Suppressor macrophage (primary cell): ENCODE measurements around the gene KCNK3.
"Not testable (repeated sequence)": the region's sequence is repeated elsewhere in the genome, so short reads cannot be mapped to it uniquely, and the experiment has no call there.

Source experiments
- DNase-seq, 4 experiments: peaks; one replicate each; pipeline ENCODE4 v3.0.0-alpha.2; 2020 to 2022

Gene KCNK3

DNA sequence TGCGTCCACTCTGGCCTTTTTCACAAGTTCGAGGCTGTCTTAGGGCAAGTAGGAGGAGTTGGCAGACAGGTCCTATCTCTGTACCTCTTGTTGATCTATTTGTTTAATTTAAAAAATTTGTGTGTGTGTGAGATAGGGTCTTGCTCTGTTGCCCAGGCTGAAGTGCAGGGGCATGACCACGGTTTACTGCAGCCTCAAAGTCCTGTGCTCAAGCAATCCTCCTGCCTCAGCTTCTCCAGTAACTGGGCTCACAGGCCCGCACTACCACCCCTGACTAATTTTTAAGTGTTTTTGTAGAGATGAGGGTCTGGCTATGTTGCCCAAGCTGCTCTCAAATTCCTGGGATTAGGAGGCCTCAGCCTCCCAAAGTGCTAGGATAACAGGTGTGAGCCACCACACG, 67.3 kb downstream of the KCNK3 start:
- no peak for DNase-seq

DNA sequence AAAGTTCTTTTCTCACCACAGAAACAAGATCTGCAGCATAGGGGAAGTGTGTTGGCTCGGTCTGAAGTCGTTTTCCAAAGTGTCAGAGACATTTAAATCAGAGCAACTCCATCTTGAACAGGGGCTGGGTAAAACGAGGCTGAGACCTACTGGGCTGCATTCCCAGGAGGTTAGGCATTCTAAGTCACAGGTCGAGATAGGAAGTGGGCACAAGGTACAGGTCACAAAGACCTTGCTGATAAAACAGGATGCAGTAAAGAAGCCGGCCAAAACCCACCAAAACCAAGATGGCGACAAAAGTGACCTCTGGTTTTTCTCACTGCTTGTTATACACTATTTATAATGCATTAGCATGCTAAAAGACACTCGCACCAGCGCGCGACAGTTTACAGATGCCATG, 68.5 kb downstream of the KCNK3 start:
- DNase-seq = not testable (repeated sequence)

DNA sequence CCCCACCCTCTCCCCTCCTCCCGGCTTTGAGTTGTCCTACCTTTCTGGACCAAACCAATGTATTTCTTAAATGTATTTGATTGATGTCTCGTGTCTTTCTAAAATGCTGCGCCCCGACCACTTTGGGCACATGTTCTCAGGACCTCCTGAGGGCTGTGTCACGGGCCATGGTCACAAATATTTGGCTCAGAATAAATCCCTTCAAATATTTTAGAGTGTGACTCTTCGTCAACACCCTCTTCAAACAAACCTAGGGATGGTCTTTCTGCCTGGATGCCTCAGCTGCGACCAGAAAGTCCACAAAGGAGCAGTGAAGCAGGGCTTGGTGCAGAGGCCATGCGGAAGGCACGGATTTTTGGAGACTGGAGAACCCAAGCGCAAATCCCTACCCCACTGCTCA, 70.5 kb downstream of the KCNK3 start:
- DNase-seq = no peak

DNA sequence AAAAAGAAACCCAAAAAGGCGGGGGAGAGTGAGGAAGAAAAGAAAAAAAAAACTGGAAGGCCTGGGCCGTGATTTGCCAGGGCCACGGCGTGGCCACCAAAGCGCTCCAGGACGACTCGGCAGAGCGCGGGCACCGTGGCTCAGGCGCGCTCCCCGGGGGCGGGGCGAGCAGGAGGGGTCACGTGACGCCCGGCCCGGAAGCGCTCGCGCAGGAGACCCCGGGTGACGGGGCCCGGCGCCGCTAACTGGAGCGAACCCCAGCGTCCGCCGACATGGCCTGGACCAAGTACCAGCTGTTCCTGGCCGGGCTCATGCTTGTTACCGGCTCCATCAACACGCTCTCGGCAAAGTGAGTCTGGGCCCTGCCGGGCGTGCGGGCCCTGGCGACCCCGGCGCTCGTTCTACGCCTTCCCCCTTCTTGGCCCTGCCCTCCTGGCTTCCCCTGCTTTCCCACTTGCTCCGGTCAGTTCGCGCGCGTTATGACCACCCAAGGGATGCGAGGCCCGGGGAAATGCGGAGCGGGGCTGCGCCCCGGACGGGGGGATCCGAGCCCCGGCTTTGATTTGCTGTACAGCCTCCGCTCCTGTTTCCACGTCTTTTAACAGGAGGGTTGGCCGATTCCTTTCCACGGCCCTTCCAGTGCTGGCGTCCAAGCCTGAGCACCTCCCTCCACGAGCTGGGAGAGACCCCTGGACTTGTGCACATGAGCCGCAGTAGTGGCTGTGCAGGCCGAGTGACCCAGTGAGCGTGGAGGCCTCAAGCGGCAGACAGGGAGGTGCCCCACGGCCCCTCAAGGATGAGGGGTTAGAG, 71.8 kb downstream of the KCNK3 start, which contains the start of gene SLC35F6:
Gene SLC35F6 (plus strand): TSS at position 207 of the 810 bp plus-strand sequence. CDS start 66 bp downstream, at position 273.
- DNase-seq = peak; percentile 91 to 97 (median 94)

DNA sequence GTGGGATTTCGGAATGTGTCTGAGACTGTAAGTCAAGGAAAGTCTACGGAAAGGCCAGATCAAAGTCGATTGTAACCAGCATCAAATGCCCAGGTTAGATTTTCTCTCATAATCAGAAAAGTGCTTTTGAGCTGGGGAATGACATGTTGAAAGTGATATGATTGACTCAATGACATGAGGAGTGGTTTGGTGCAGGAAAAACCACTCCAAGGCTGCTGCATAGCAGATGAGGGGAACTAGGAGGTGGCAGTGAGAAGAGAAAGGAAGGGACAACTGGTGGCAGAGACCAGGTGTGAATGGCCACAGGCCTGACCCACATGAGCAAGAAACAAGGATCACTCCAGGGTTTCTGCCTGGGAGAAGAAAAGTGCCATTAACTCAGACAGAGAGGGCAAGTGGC, 72.4 kb downstream of the KCNK3 start:
- peak in 2 of 4 experiments; percentile 18 to 27 for DNase-seq

DNA sequence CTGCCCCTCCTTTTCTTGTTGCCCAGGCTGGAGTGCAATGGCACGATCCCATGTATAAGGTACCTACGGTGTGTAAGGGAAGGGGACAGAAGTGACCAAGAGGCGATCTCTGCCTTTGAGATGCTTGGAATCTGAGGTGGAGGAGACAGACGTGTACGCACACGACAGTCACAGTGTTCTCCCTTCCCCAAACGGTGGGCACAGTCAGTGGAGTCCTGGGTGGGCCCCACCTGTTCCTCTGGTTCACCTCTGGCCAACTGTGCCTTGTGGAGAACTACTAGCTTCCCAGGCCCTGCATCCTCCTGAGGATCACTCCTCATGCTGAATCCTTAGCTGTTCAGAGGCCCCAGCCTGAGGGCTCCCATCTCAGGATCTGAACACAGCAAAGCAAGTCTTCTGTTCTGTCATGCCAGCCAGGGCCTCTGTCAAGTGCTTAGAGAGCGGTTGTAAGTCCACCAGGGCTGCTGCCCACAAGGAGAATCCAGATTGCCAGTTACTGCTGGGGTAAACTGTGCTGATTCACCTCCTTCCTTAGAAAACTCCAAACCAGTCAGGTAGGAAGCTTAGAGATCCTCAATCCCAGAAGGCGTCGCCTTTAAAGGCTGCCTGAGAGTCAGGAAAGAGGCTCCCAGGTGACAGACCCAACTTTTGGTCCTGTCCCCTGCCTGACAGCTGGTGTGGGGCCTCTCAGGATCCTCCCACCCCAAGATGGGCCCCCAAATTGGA, 73.1 kb downstream of the KCNK3 start:
- DNase-seq = no peak

DNA sequence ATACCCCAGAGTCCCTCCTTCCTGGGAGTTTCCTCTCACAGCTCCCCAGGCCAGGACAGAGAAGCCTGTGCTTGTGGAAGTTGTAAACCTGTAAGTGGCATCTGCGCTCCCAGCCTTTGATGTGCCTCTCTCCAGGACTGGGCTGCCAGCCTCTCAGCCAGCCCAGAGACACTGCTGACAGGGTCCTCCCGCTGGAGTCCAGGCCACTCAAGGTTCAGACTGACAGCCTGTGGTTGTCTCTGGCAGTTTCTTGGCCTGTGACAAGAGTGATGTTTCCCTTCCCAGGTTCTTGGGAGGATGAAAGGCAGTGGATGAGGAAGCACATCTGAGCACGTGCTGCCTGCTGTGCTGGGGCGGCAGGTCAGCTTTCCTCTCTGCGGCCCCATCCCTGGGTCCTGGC, 74.6 kb downstream of the KCNK3 start:
- peak in 2 of 4 experiments; percentile 29 to 49 for DNase-seq

DNA sequence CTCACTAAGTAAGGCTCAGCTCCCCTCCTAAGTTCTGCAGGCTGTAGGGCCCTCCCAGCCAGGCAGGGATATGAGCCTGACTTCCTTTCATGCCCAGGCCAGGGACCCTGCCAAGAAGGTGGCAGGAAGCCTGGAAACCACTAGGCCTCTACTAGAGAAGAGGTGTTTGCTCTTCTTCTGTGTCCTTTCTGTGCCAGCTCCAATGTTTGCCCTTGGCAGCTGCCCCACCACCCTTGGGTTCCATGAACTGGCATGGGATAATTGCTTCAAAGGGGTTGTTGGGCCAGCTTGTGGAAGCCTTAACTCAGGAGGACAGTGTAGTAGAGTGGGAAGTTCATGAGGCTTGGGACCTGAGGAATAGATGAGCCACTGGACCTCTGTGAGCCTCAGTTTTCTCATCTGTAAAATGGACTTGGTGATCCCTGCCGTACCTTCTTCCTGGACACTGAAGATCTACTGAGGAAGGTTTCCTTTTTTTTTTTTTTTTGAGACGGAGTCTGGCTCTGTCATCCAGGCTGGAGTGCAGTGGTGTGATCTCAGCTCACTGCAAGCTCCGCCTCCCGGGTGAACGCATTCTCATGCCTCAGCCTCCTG, 75.5 kb downstream of the KCNK3 start:
- DNase-seq = peak in 2 of 4 experiments; percentile 25

DNA sequence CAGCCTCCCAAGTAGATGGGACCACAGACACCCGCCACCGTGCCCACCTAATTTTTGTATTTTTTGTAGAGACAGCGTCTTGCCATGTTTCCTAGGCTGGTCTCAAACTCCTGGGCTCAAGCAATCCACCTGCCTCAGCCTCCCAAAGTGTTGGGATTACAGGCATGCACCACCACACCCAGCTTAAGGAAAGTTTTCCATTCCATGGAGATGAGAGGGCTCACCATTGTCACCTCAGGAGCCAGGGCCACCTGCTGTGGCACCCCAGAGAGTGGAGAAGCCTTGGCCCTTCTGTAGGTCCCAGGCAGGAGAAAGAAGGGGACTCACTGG, 76.2 kb downstream of the KCNK3 start:
- no peak for DNase-seq

DNA sequence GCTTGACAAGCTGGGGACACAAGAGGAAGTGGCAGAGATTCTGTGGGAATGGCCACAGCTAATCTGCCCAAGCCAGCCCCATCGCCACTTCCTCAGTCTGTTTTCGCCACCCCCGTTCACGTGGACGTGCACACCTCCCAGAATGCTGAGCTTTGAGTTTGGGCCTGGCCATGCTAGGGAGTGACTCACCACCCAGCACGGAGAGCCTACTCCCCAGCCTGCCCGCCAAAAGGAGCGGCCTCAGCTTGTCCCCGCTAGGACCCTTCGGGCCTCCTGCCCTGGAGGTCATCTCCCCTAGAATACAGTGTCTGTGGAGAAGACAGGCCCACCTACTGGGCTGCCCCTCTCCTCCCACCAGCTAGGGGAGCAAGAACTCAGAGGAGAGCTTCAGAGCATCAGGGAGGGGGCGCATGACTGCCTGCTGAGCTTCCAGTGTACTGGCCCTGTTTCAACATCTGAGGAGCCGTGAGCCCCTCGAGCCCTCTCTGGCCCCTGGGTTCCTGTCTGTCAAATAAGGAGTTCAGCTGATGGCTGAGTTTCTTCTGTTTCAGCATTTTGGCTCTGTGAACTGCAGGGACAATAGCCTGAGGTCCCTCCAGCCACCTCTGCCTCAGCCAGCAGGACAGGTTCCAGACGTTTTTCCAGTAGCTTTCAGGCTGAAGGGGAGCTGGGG, 76.7 kb downstream of the KCNK3 start:
- peak; percentile 96 to 98 (median 97) for DNase-seq

DNA sequence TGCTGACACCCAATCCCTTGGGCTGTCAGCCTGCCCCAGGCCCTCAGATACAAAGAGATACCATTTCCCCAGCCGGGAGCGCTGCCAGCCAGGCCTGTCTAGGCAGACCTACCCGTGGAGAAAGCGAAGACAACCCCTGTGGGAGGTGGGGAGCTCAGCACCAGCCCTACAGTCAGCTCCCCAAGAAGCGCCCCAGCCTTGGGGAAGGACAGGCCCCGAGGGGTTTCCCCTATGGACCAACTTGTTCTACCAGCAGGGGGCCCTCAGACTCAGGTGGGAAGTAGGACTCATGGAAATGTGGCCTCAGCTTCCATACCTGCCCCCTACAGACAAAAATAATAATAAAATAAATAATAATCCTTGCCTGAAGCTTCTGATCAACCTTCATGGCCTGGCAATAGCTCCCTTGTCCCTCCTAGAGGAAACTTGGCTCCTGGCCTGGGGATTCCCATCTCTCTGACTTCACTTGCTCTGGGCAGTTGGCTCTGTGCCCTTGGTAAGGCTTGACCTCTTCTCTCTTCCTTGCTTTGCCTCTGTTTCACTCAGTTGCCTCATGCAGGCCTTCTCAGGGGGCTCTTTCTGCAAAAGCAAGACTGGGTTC, 78.6 kb downstream of the KCNK3 start:
- DNase-seq = peak; percentile 47 to 77 (median 73)

DNA sequence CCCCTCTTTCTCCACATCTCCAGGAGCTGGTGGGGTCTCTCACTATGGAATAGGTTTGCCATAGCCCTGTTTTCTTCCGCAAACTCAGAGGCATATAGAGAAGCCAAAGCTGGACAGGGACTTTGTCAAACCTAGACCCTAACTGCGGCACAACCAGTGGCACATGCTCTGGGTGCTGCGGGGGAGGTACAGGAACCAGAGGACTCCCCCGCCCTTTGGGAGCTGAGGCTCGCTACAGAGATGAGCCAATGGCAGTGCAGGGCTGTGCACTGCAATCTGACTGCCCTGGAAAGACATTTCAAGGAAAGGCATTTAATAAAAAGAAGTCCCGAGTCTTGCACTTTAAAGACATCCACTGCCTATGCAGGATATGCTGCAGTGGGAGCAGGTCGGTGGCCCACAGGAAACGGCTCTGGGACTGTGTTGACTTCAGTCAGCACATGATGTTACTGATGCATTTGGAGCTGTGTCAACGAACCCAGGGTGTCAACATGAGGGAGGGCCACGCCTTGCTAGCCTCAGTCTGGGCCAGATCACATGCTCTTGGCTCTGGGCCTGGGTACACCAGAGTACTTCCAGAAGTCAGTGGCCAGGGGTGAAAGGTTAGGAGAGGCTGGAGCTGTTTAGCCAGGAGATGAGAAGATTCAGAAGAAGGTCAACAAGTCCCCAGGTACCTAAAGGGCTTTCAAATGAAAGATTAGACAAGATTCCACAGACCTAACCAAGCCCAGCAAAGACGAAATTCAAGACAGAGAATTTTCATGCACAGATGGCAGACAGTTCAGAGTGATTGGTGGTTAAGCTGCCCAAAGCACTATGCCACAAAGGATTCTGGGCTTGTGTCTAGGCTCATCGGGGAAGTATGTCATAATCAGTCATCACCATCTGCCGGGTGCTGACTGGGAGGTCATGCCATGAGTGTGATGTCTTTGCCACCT, 79.8 kb downstream of the KCNK3 start:
- DNase-seq = peak; percentile 88 to 94 (median 88)

DNA sequence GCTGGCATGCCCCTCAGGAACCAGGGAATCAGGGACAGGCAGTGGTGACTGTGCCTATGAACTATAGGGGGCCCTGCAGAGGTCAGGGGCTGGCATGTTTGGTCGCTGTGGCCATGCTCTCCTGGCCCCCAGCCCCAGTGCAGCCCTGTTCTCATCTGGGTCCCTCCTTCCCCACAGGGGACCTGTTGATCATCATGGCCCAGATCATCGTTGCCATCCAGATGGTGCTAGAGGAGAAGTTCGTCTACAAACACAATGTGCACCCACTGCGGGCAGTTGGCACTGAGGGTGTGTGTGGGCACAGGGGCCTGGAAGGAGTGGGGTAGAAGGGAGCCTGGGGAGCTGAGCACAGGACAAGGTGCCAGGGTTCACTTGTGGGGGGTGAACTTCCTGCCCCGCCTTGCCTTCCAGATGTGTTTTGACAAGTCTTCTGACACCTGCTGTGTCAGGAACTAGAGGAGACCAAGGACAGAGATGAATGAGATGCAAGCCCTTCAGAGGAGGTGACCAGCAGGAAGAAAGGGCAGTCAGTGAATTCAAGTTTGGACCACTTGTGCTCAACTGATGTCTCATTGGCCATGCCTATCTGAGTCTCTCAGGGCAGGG, 83.8 kb downstream of the KCNK3 start:
- DNase-seq = no peak

DNA sequence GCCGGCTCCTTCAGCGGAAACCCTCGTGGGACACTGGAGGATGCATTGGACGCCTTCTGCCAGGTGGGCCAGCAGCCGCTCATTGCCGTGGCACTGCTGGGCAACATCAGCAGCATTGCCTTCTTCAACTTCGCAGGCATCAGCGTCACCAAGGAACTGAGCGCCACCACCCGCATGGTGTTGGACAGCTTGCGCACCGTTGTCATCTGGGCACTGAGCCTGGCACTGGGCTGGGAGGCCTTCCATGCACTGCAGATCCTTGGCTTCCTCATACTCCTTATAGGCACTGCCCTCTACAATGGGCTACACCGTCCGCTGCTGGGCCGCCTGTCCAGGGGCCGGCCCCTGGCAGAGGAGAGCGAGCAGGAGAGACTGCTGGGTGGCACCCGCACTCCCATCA, 85.6 kb downstream of the KCNK3 start:
- no peak for DNase-seq

DNA sequence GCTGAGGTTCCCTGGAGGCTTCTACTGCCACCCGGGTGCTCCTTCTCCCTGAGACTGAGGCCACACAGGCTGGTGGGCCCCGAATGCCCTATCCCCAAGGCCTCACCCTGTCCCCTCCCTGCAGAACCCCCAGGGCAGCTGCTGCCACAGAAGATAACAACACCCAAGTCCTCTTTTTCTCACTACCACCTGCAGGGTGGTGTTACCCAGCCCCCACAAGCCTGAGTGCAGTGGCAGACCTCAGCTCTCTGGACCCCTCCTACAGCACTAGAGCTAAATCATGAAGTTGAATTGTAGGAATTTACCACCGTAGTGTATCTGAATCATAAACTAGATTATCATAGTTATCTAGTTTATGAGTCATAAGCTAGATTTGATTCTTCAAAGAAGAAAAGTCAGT, 86.0 kb downstream of the KCNK3 start:
- DNase-seq = no peak

DNA sequence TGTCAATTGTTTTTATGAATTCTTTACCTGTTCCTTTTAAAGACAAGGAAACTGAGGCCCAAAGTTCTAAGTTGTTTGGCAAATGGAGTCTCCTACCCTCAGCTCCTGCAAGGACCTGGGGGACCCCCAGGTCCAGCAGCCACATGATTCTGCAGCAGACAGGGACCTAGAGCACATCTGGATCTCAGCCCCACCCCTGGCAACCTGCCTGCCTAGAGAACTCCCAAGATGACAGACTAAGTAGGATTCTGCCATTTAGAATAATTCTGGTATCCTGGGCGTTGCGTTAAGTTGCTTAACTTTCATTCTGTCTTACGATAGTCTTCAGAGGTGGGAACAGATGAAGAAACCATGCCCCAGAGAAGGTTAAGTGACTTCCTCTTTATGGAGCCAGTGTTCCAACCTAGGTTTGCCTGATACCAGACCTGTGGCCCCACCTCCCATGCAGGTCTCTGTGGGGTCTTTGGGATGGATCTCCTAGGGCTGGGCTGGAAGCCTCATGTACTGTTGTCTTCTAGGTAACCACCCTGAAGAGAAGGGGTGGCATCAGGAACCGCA, 87.8 kb downstream of the KCNK3 start:
- DNase-seq = peak in 1 of 4 experiments; percentile 16
